SK-N-SH (cell line): ENCODE data around the gene MRPL27. TPM values are rescaled to one million over a fixed set of nuclear protein-coding genes. Genes with fewer than 3 reads are reported as not detected.
"Not testable (repeated sequence)": the region's sequence is repeated elsewhere in the genome, so short reads cannot be mapped to it uniquely, and the experiment has no call there.

Experiments
- CTCF ChIA-PET: fragments of 300-600, 350-600 bp; formaldehyde crosslinking; extraction: SDS; loops from one replicate; lab custom pipeline; 2021; lab: Yijun Ruan, JAX
- POLR2A ChIA-PET: fragments of 350-600 bp; sonication (Branson Sonifier 250); formaldehyde crosslinking; extraction: SDS; loops from one replicate; lab custom pipeline; 2020; ENCODE audit warnings: antibody characterized with exemption, inconsistent platforms; lab: Yijun Ruan, JAX
- DNase-seq: peaks from one replicate; pipeline ENCODE4 v3.0.0; 2012
- H2AFZ ChIP-seq: fragments of 200-600 bp; sonication (generic); 2 replicates; pipeline ENCODE4 v1.8.1; 2016; ENCODE audit warnings: antibody characterized with exemption, mild to moderate bottlenecking, low read depth
- H3F3A ChIP-seq: fragments of 200-600 bp; sonication (generic); replicated peaks from 2 replicates; pipeline ENCODE3; 2016; ENCODE audit warnings: antibody characterized with exemption, mild to moderate bottlenecking; ENCODE audit not compliant: insufficient read depth
- H3K27ac ChIP-seq, 2 experiments: fragments of 200-500 bp in 1 of 2; fragments of 200-600 bp in 1 of 2; sonication (Bioruptor generic) in 1 of 2; sonication (generic), shearing (Covaris generic) in 1 of 2; 2 replicates each; pipeline versions ENCODE4 v1.5.1 to v1.6.1; 2014 to 2016; ENCODE audit warnings: low read depth in 2 of 2, inconsistent platforms in 1 of 2, low read length in 1 of 2, mild to moderate bottlenecking in 1 of 2, mixed read lengths in 1 of 2
- H3K27me3 ChIP-seq: fragments of 200-600 bp; sonication (generic), shearing (Covaris generic); 2 replicates; pipeline ENCODE4 v1.6.1; 2016; ENCODE audit warnings: mixed run types; ENCODE audit not compliant: insufficient read depth
- H3K36me3 ChIP-seq, 2 experiments: fragments of 200-500 bp in 1 of 2; fragments of 200-600 bp in 1 of 2; sonication (Bioruptor generic) in 1 of 2; sonication (generic) in 1 of 2; replicated peaks in 1 of 2; 2 replicates each; pipeline versions ENCODE3 to v1.5.1; 2014 to 2016; ENCODE audit warnings: low read length in 1 of 2, mild to moderate bottlenecking in 1 of 2; ENCODE audit not compliant: insufficient read depth in 2 of 2, control insufficient read depth in 1 of 2
- H3K4me1 ChIP-seq, 2 experiments: fragments of 200-500 bp in 1 of 2; fragments of 200-600 bp in 1 of 2; sonication (Bioruptor generic) in 1 of 2; sonication (generic), shearing (Covaris generic) in 1 of 2; 2 replicates each; pipeline versions ENCODE4 v1.5.1 to v1.6.1; 2014 to 2016; ENCODE audit warnings: low read depth in 1 of 2, low read length in 1 of 2, mixed run types in 1 of 2; ENCODE audit not compliant: insufficient read depth in 2 of 2, control insufficient read depth in 1 of 2
- H3K4me2 ChIP-seq: fragments of 200-600 bp; sonication (generic), shearing (Covaris generic); 2 replicates; pipeline ENCODE4 v1.6.1; 2017; ENCODE audit warnings: mixed run types
- H3K4me3 ChIP-seq, 2 experiments: fragments of 200-500 bp in 1 of 2; fragments of 200-600 bp in 1 of 2; sonication (Bioruptor generic) in 1 of 2; sonication (generic), shearing (Covaris generic) in 1 of 2; 2 replicates each; pipeline versions ENCODE4 v1.5.1 to v1.8.1; 2014 to 2016; ENCODE audit warnings: low read depth in 2 of 2, inconsistent platforms in 1 of 2, low read length in 1 of 2, mild to moderate bottlenecking in 1 of 2, mixed read lengths in 1 of 2, moderate library complexity in 1 of 2
- H3K79me2 ChIP-seq: fragments of 200-600 bp; sonication (generic); 2 replicates; pipeline ENCODE4 v1.8.1; 2017; ENCODE audit warnings: mild to moderate bottlenecking; ENCODE audit not compliant: insufficient read depth
- H3K9ac ChIP-seq: fragments of 200-600 bp; sonication (generic); 2 replicates; pipeline ENCODE4 v1.6.1; 2017; ENCODE audit warnings: mixed run types
- H3K9me2 ChIP-seq: fragments of 200-600 bp; sonication (generic); 2 replicates; pipeline ENCODE4 v1.6.1; 2017; ENCODE audit warnings: mixed run types
- H3K9me3 ChIP-seq: fragments of 200-600 bp; sonication (generic); 2 replicates; pipeline ENCODE4 v1.6.1; 2017; ENCODE audit warnings: mixed run types, mild to moderate bottlenecking, moderate library complexity
- H4K20me1 ChIP-seq: fragments of 200-600 bp; sonication (generic); 2 replicates; pipeline ENCODE4 v1.6.1; 2017; ENCODE audit warnings: mild to moderate bottlenecking, mixed run types; ENCODE audit not compliant: insufficient read depth
- ELF1 ChIP-seq: IDR thresholded peaks from 2 replicates; pipeline ENCODE4 v1.4.0; 2012
- EZH2phosphoT487 ChIP-seq: fragments of 200-600 bp; sonication (generic); IDR thresholded peaks from 2 replicates; pipeline ENCODE4 v1.6.1; 2017; ENCODE audit warnings: low read depth, mixed run types, mild to moderate bottlenecking, antibody characterized with exemption, moderate library complexity, borderline replicate concordance
- FOXM1 ChIP-seq: IDR thresholded peaks from 2 replicates; pipeline ENCODE4 v1.4.0; 2012; ENCODE audit warnings: low read depth, mild to moderate bottlenecking
- JUND ChIP-seq: IDR thresholded peaks from 2 replicates; pipeline ENCODE4 v1.4.0; 2012
- NFIC ChIP-seq: IDR thresholded peaks from 2 replicates; pipeline ENCODE4 v1.4.0; 2012; ENCODE audit warnings: borderline replicate concordance
- NRF1 ChIP-seq: IDR thresholded peaks from 2 replicates; pipeline ENCODE4 v1.6.1; 2012; ENCODE audit warnings: low read depth, mild to moderate bottlenecking, low read length
- RAD21 ChIP-seq: IDR thresholded peaks from 2 replicates; pipeline ENCODE4 v1.6.1; 2012; ENCODE audit warnings: mild to moderate bottlenecking, low read length
- RCOR1 ChIP-seq: fragments of 150-350 bp; IDR thresholded peaks from 2 replicates; pipeline ENCODE4 v1.6.1; 2017; ENCODE audit warnings: antibody characterized with exemption, low read length
- RXRA ChIP-seq: IDR thresholded peaks from 2 replicates; pipeline ENCODE4 v1.4.0; 2012; ENCODE audit warnings: low read depth, mild to moderate bottlenecking, borderline replicate concordance
- SIN3A ChIP-seq: IDR thresholded peaks from 2 replicates; pipeline ENCODE4 v1.6.1; 2012; ENCODE audit warnings: low read depth, mild to moderate bottlenecking, low read length, moderate library complexity, borderline replicate concordance
- TAF1 ChIP-seq: IDR thresholded peaks from 2 replicates; pipeline ENCODE4 v1.6.1; 2012; ENCODE audit warnings: low read depth, mild to moderate bottlenecking, low read length, moderate library complexity, borderline replicate concordance
- WGBS: methylation state at CpG from one replicate; pipeline ENCODE4 v1.1.6; 2017; ENCODE audit warnings: low lambda C conversion rate; 5-methylcytosine and 5-hydroxymethylcytosine counted together
- polyA plus RNA-seq, 3 experiments: library from polyadenylated mRNA; depleted of rRNA; stranded (reverse); fragments of >200 nt; gene quantifications; 2 replicates each; pipeline ENCODE4 v1.2.3, GENCODE V29; 2012
- TF ChIP-seq, protein P1 (sequence below): fragments of 200-600 bp; sonication (generic); IDR thresholded peaks from 2 replicates; pipeline ENCODE4 v1.6.1; 2017; ENCODE audit warnings: antibody characterized with exemption, mild to moderate bottlenecking, moderate library complexity
- TF ChIP-seq, protein P2 (sequence below): IDR thresholded peaks from 2 replicates; pipeline ENCODE4; 2012
- TF ChIP-seq, protein P3 (sequence below): IDR thresholded peaks from 2 replicates; pipeline ENCODE4 v1.6.1; 2012; ENCODE audit warnings: mild to moderate bottlenecking, low read depth, low read length, moderate library complexity

Gene MRPL27
- polyA plus RNA-seq, 1 of the 3 experiments (the other 2 are of a cell fraction), result 266 TPM

DNA sequence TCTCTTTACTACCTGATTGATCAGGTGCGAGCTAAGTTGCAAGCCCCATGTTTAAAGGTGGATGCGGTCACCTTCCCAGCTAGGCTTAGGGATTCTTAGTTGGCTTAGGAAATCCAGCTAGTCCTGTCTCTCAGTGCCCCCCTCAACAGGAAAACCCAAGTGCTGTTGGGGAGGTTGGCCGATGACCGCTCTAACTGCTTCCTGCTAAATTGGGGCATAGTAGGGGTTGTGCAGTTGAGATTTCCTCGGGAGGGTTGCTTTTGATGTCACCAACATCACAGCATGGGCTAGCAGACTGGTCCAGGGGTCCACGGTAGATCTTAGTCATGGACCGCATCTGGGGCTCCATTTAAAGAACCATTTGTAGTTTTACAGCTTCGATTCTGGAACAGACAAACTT, 26.6 kb upstream of the MRPL27 start:
- peaks cover 19% of the 10 kb centered on the region; the same call in 1 of the 2 replicates for H3K27me3 ChIP-seq
- H3K9ac ChIP-seq, H3K4me2 ChIP-seq, H3K4me3 ChIP-seq, H3K9me2 ChIP-seq, H2AFZ ChIP-seq, H3K27ac ChIP-seq, POLR2A ChIA-PET, H3F3A ChIP-seq, H3K9me3 ChIP-seq, DNase-seq: not testable (repeated sequence)
- peaks cover 17% of the 10 kb centered on the region for H4K20me1 ChIP-seq
- CTCF ChIA-PET, result interaction anchor here (3.6 to 4.4 kb wide), 5 partner anchors 10 to 34 kb away, joined by 23 to 80 read pairs (median 33); partner anchors contain the start of genes EME1 and MRPL27
- 84% methylated on average over 8 of the region's 8 CpGs for WGBS
- peaks cover 28% of the 10 kb centered on the region for H3K79me2 ChIP-seq
- peaks cover 6 to 13% of the 10 kb centered on the region in 2 experiments for H3K36me3 ChIP-seq
- peaks cover 10 to 23% of the 10 kb centered on the region in 2 experiments for H3K4me1 ChIP-seq

DNA sequence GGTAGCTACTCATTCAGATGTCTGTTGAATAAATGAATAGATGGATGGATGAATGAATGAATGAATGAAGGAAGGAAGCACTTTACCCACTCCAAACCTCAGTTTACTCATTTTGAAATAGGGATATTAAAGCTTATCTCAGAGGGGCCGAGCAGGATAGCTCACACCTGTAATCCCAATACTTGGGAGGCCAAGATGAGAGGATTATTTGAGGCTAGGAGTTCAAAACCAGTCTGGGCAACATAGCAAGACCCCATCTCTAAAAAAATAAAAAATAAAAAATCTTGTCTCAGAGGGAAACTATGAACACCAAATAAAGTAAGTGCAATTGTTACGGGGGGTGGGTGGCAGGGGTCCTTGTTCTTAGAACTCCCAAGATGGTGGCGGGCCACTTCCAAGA, 25.7 kb upstream of the MRPL27 start:
- H3K27me3 ChIP-seq, result peaks cover 10% of the 10 kb centered on the region; the same call in 1 of the 2 replicates
- DNase-seq, H3K9ac ChIP-seq, H3K9me3 ChIP-seq, H3K4me3 ChIP-seq, H3K27ac ChIP-seq, H3K4me2 ChIP-seq, H3F3A ChIP-seq, H2AFZ ChIP-seq, H3K9me2 ChIP-seq: not testable (repeated sequence)
- WGBS, result 89% methylated on average over 3 of the region's 3 CpGs
- H3K4me1 ChIP-seq, result peaks cover 10 to 23% of the 10 kb centered on the region in 2 experiments
- peaks cover 16 to 22% of the 10 kb centered on the region in 2 experiments for H3K36me3 ChIP-seq
- POLR2A ChIA-PET, result interaction anchor here (1.9 to 2.4 kb wide), 2 partner anchors 10 to 18 kb away, joined by 7 to 12 read pairs; no protein-coding TSS in a partner anchor
- CTCF ChIA-PET, result interaction anchor here (1.0 to 4.6 kb wide), 18 partner anchors 11 to 198 kb away, joined by 3 to 80 read pairs (median 20); partner anchors contain the start of genes ACSF2, COL1A1, EME1 and MRPL27
- peaks cover 37% of the 10 kb centered on the region for H3K79me2 ChIP-seq
- peaks cover 26% of the 10 kb centered on the region for H4K20me1 ChIP-seq

DNA sequence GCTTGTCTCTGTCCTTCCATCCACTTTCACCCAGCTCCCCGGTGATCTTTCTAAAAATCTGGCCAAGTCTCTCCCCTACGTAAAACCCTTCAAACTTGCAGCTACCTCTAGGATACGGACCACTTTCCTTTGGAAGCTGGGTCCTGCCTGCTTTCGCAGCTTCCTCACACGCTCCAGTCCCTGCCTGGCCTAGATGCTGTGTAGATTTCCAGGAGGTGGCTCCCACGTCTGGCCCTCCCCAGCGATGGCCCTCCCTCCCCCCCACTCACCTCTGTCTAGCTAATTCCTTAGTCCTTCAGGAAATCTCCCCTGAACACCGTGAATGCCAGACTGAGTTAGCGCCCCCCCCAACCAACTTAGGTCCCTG, 24.9 kb upstream of the MRPL27 start:
- Histone ChIP-seq H3K9me2 (no peaks in the 10 kb centered on the region), H3K9ac (0 out of 2 replicates have a peak overlapping the region, but pooled peaks have one; percentile 99), H3K9me3 (no peaks in the 10 kb centered on the region), H3K27ac (peak overlapping the region in 1 of 2 experiments; percentile 47; a peak in 1 of 4 replicates), H3K4me1 (peaks cover 10 to 23% of the 10 kb centered on the region in 2 experiments), H3K4me2 (peak overlapping the region; percentile 97; the same call in 1 of the 2 replicates), H2AFZ (peak overlapping the region; percentile 60; the same call in 1 of the 2 replicates), H3K36me3 (peaks cover 23 to 30% of the 10 kb centered on the region in 2 experiments), H3K27me3 (peaks cover 5% of the 10 kb centered on the region; the same call in 1 of the 2 replicates), H4K20me1 (peaks cover 34% of the 10 kb centered on the region), H3K4me3 (peak overlapping the region in 1 of 2 experiments; percentile 99; a peak in 2 of 4 replicates), H3F3A (no peaks in the 10 kb centered on the region), H3K79me2 (peaks cover 44% of the 10 kb centered on the region)
- ChIA-PET CTCF (interaction anchor here (0.6 to 4.6 kb wide), 48 partner anchors 10 to 636 kb away, joined by 3 to 80 read pairs (median 6); partner anchors contain the start of genes ACSF2, COL1A1, EME1 and MRPL27), POLR2A (interaction anchor here (0.8 to 2.6 kb wide), 9 partner anchors 9 to 81 kb away, joined by 3 to 12 read pairs (median 4); partner anchors contain the start of gene ACSF2)
- no peak for DNase-seq
- no peak for TF ChIP-seq RAD21
- TF ChIP-seq, protein P1, sequence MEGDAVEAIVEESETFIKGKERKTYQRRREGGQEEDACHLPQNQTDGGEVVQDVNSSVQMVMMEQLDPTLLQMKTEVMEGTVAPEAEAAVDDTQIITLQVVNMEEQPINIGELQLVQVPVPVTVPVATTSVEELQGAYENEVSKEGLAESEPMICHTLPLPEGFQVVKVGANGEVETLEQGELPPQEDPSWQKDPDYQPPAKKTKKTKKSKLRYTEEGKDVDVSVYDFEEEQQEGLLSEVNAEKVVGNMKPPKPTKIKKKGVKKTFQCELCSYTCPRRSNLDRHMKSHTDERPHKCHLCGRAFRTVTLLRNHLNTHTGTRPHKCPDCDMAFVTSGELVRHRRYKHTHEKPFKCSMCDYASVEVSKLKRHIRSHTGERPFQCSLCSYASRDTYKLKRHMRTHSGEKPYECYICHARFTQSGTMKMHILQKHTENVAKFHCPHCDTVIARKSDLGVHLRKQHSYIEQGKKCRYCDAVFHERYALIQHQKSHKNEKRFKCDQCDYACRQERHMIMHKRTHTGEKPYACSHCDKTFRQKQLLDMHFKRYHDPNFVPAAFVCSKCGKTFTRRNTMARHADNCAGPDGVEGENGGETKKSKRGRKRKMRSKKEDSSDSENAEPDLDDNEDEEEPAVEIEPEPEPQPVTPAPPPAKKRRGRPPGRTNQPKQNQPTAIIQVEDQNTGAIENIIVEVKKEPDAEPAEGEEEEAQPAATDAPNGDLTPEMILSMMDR, result no peak
- TF ChIP-seq, protein P2, sequence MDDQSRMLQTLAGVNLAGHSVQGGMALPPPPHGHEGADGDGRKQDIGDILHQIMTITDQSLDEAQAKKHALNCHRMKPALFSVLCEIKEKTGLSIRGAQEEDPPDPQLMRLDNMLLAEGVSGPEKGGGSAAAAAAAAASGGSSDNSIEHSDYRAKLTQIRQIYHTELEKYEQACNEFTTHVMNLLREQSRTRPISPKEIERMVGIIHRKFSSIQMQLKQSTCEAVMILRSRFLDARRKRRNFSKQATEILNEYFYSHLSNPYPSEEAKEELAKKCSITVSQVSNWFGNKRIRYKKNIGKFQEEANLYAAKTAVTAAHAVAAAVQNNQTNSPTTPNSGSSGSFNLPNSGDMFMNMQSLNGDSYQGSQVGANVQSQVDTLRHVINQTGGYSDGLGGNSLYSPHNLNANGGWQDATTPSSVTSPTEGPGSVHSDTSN, result no peak
- TF ChIP-seq TAF1, result no peak
- no peak for TF ChIP-seq JUND
- TF ChIP-seq FOXM1, result no peak
- no peak for TF ChIP-seq ELF1
- TF ChIP-seq RXRA, result no peak
- TF ChIP-seq NFIC, result no peak
- TF ChIP-seq SIN3A, result no peak
- no peak for TF ChIP-seq RCOR1
- TF ChIP-seq, protein P3, sequence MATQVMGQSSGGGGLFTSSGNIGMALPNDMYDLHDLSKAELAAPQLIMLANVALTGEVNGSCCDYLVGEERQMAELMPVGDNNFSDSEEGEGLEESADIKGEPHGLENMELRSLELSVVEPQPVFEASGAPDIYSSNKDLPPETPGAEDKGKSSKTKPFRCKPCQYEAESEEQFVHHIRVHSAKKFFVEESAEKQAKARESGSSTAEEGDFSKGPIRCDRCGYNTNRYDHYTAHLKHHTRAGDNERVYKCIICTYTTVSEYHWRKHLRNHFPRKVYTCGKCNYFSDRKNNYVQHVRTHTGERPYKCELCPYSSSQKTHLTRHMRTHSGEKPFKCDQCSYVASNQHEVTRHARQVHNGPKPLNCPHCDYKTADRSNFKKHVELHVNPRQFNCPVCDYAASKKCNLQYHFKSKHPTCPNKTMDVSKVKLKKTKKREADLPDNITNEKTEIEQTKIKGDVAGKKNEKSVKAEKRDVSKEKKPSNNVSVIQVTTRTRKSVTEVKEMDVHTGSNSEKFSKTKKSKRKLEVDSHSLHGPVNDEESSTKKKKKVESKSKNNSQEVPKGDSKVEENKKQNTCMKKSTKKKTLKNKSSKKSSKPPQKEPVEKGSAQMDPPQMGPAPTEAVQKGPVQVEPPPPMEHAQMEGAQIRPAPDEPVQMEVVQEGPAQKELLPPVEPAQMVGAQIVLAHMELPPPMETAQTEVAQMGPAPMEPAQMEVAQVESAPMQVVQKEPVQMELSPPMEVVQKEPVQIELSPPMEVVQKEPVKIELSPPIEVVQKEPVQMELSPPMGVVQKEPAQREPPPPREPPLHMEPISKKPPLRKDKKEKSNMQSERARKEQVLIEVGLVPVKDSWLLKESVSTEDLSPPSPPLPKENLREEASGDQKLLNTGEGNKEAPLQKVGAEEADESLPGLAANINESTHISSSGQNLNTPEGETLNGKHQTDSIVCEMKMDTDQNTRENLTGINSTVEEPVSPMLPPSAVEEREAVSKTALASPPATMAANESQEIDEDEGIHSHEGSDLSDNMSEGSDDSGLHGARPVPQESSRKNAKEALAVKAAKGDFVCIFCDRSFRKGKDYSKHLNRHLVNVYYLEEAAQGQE, result no peak
- TF ChIP-seq EZH2phosphoT487, result no peak
- TF ChIP-seq NRF1, result no peak
- WGBS, result 44% methylated on average over 9 of the region's 9 CpGs
